ENCODE data around the gene TMIGD3. TPM values are rescaled to one million over a fixed set of nuclear protein-coding genes. Genes with fewer than 3 reads are reported as not detected.

TMIGD3 gene
- total RNA-seq, 2 experiments from 2014 or later: not detected

DNA sequence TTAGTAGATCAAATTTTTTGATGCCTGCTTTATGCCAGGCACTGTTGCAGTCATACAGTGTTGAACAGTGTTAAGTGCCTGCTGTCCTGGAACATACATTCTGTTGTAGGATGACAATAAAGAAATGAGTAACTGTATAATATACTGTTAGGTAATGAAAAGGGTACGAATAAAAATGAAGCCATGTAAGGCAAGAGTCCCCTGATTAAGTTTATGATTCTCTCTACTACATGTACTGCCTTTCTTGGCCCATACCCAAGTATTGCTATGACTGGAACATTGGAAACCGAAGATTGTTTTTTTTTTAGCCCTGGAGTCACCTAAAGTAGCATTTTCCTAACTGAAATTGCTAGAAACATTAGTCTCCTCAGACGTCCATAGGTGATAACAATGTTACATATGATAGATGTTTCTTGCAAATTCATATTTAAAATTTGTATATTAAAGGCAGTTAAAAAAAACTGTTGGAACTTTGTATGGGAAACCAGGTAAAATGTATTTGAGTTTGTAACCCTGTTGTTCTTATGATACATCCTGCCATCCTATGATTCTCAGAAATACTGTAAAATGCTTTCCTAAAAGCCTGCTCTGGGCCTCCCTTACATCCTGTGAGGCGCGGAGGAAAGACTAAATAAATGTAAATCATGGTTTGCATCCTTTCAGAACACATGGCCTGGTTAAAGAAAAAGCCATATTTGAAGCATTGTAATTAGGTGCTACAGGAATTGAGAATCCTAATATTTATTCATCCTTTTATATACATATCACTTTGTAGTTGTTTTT, 48.4 kb downstream of the TMIGD3 start:
- CTCF ChIA-PET: interaction anchor here (5.5 kb wide), 1 partner anchor 53 kb away, joined by 28 read pairs; no protein-coding TSS in a partner anchor
- Mint-ChIP-seq H3K4me3 (peak overlapping the region; percentile 50), H3K27ac (peak overlapping the region; percentile 84), H3K36me3 (ENCODE audit: low read depth) (peaks cover 82% of the 10 kb centered on the region), H3K9me3 (no peaks in the 10 kb centered on the region), H3K27me3 (no peaks in the 10 kb centered on the region), H3K4me1 (peaks cover 77% of the 10 kb centered on the region)
- POLR2A ChIA-PET: interaction anchor here (1.0 to 8.9 kb wide), 2 partner anchors 19 to 52 kb away, joined by 3 to 137 read pairs; partner anchors contain the start of gene C1orf162
- no peak for DNase-seq

DNA sequence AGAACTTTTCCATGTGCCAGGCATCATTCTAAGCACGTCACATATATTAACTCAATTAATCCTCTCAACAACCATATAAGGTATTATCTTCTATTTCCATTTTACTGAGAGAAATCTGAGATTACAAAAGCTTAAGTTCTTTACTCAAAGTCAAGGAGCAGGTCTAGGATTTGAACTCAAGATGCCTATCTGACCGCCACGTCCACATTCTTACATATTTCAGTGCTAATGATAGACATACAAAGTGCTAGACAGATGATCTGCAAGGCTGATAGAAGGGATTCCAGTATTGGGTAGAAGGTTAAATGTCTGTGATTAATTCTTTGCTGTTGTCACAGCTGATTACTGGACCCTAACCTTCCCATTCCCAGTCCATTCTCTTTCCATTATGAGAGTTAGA, 49.7 kb downstream of the TMIGD3 start:
- ChIA-PET POLR2A (interaction anchor here (0.8 to 8.9 kb wide), 5 partner anchors 16 to 274 kb away, joined by 3 to 137 read pairs (median 5); partner anchors contain the start of gene C1orf162), CTCF (interaction anchor here (0.9 to 5.5 kb wide), 5 partner anchors 54 to 302 kb away, joined by 3 to 28 read pairs (median 4); partner anchors contain the start of gene DDX20)
- Mint-ChIP-seq H3K4me3 (no peak overlapping the region), H3K27ac (peak overlapping the region; percentile 52), H3K36me3 (ENCODE audit: low read depth) (peaks cover 79% of the 10 kb centered on the region), H3K9me3 (no peaks in the 10 kb centered on the region), H3K27me3 (no peaks in the 10 kb centered on the region), H3K4me1 (peaks cover 80% of the 10 kb centered on the region)
- no peak for DNase-seq

DNA sequence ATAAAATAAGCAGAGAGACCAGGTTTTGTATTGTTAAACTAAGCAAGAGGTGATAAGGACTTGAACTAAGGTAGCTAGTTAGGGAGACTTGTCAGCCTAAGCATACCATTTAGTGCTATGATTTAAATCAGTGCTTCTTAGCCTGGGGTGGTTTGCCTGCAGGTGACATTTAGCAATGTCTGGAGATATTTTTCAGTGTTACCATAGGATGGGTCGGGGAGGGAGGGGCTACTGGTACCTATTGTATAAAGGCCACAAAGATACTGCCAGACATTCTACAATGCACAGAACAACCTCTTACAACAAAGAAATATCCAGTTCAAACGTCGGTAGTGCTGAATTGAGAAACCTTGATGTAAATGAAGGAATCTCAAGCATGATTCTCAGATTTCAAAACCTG, 50.9 kb downstream of the TMIGD3 start:
- Mint-ChIP-seq H3K27ac (no peak overlapping the region), H3K9me3 (no peaks in the 10 kb centered on the region), H3K4me3 (no peak overlapping the region), H3K27me3 (no peaks in the 10 kb centered on the region), H3K4me1 (peaks cover 82% of the 10 kb centered on the region), H3K36me3 (ENCODE audit: low read depth) (peaks cover 68% of the 10 kb centered on the region)
- DNase-seq: no peak
- ChIA-PET POLR2A (interaction anchor here (0.9 to 8.9 kb wide), 7 partner anchors 13 to 253 kb away, joined by 3 to 137 read pairs (median 5); partner anchors contain the start of gene C1orf162), CTCF (interaction anchor here (0.9 to 5.5 kb wide), 6 partner anchors 9 to 303 kb away, joined by 3 to 28 read pairs (median 4); partner anchors contain the start of gene DDX20)

DNA sequence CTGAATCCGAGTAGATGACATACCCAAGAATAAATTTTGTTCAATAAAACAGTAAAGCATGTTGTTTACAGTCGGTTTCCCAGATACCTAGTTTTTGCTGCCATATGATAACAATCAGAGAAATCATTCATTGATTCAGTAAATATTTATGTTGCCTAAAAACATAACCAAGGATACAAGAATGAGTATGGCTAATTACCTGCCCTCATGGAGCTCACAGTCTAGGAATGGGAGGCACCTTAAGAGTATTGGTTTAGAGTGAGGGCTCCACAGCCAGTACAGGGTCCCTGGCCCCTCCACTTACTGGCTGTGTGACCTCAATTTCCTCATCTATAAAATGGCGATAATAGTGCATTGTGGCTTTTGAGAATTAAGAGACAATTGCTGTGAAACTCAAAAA, 53.2 kb downstream of the TMIGD3 start:
- peaks cover 59% of the 10 kb centered on the region for H3K36me3 Mint-ChIP-seq (ENCODE audit: low read depth)
- ChIA-PET POLR2A (interaction anchor here (0.9 to 8.9 kb wide), 8 partner anchors 24 to 305 kb away, joined by 3 to 137 read pairs (median 10); partner anchors contain the start of genes C1orf162, DDX20 and RAP1A), CTCF (interaction anchor here (1.1 to 5.5 kb wide), 4 partner anchors 26 to 304 kb away, joined by 3 to 28 read pairs (median 4); no protein-coding TSS in a partner anchor)

DNA sequence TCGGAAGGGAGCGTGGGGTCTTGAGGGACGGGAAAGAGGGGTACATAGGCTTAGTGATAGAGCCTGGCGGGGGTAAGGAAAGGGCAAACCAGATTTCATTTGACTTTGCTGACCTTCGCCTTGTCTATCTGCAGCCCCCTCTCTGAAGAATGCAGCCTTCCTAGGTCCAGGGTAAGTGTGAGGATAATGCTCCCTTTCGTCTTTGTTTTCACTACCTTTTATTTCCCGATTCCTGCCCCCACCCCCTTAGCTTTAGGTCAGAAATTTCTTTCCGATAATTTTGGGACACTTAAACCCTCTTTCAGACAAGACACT, 53.8 kb downstream of the TMIGD3 start:
- no peak for DNase-seq
- ChIA-PET POLR2A (interaction anchor here (0.9 to 8.9 kb wide), 13 partner anchors 12 to 1169 kb away, joined by 3 to 137 read pairs (median 7); partner anchors contain the start of genes C1orf162, DDX20, INKA2 and RAP1A), CTCF (interaction anchor here (1.2 to 5.5 kb wide), 4 partner anchors 10 to 305 kb away, joined by 3 to 28 read pairs (median 4); no protein-coding TSS in a partner anchor)
- Mint-ChIP-seq H3K36me3 (ENCODE audit: low read depth) (peaks cover 54% of the 10 kb centered on the region), H3K9me3 (no peaks in the 10 kb centered on the region), H3K4me3 (peak overlapping the region; percentile 100), H3K4me1 (peaks cover 78% of the 10 kb centered on the region), H3K27ac (peak overlapping the region; percentile 95), H3K27me3 (no peaks in the 10 kb centered on the region)

More for the DNA sequence above, 53.2 kb downstream of the TMIGD3 start:
- no peak for DNase-seq
- no peaks in the 10 kb centered on the region for H3K9me3 Mint-ChIP-seq
- no peaks in the 10 kb centered on the region for H3K27me3 Mint-ChIP-seq
- H3K4me1 Mint-ChIP-seq: peaks cover 83% of the 10 kb centered on the region
- H3K4me3 Mint-ChIP-seq: peak overlapping the region; percentile 100
- H3K27ac Mint-ChIP-seq: peak overlapping the region; percentile 95

DNA sequence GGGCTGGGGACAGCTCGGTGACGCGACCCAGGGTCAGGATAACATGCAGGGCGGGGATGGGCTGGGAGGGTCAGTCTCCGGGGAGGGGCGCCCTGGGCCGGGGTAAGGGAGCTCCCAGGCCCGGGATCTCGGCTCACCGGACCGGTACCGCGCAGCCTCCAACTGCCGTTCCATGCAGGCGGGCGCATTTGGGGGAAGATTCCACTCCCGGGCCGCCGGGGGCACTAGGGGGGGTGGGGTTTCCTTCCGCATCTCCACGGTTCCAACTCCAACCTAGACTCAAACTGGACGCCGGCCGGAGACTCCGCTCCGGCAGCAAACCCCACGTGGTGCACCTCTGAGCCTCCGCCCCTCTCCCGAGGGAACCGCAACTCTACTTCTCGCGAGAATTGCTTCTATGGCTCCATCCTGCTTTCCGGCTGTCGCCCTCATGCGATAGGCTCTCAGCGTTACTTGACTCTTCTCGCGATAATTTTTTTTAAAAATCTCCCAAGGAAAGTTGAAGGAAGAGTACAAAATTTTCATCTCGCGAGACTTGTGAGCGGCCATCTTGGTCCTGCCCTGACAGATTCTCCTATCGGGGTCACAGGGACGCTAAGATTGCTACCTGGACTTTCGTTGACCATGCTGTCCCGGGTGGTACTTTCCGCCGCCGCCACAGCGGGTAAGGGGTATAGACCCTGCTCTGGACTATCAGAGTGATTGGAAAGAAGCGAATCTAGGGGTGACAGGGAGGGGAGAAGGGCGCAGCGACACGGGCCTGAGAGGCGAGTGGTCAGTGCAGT, 54.3 kb downstream of the TMIGD3 start, which contains the start of the genes ATP5PB and WDR77:
ATP5PB (plus strand) TSS at position 547 of the 785 bp plus-strand sequence; CDS start at position 625, 78 bp downstream.
WDR77 (minus strand) TSS at position 339 of the 785 bp plus-strand sequence; CDS start at position 252, 87 bp downstream.
- Mint-ChIP-seq H3K4me1 (peaks cover 75% of the 10 kb centered on the region), H3K27me3 (no peaks in the 10 kb centered on the region), H3K9me3 (no peaks in the 10 kb centered on the region), H3K36me3 (ENCODE audit: low read depth) (peaks cover 54% of the 10 kb centered on the region), H3K27ac (peak within 1 kb of the TSS; percentile 95), H3K4me3 (peak within 1 kb of the TSS; percentile 100)
- CTCF ChIA-PET: interaction anchor here (1.0 to 5.5 kb wide), 12 partner anchors 9 to 311 kb away, joined by 3 to 28 read pairs (median 3); no protein-coding TSS in a partner anchor
- DNase-seq: peak; percentile 94
- POLR2A ChIA-PET: interaction anchor here (0.7 to 8.9 kb wide), 27 partner anchors 9 to 1169 kb away, joined by 3 to 137 read pairs (median 4); partner anchors contain the start of genes C1orf162, DDX20, INKA2 and RAP1A

DNA sequence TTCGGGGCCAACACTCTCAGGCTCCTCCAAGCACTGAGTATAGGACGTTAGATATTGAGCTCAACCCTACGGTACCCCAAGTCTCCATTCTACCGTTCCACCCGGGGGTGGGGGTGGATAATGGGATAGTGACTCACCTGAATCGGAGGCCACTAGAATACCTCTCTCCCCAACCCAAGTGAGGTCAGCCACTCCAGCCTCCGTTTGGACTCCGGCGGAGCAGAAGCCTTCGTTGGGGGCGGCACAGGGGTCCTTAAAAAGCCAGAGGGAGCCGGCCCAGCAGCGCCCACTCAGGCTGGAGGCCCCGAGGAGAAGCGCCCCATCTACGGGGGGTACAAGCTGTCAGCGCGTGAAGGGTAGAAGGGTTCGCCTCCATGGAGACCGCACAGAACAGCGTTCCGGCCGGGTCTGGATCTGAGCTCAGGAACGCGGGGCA, 54.9 kb downstream of the TMIGD3 start:
- POLR2A ChIA-PET: interaction anchor here (0.7 to 8.9 kb wide), 27 partner anchors 8 to 1170 kb away, joined by 3 to 137 read pairs (median 4); partner anchors contain the start of genes C1orf162, CD53, DDX20 and INKA2
- Mint-ChIP-seq H3K36me3 (ENCODE audit: low read depth) (peaks cover 54% of the 10 kb centered on the region), H3K27ac (peak overlapping the region; percentile 95), H3K27me3 (no peaks in the 10 kb centered on the region), H3K4me1 (peaks cover 73% of the 10 kb centered on the region), H3K4me3 (peak overlapping the region; percentile 100), H3K9me3 (no peaks in the 10 kb centered on the region)
- no peak for DNase-seq
- CTCF ChIA-PET: interaction anchor here (0.8 to 2.5 kb wide), 13 partner anchors 8 to 321 kb away, joined by 3 to 23 read pairs (median 3); no protein-coding TSS in a partner anchor

DNA sequence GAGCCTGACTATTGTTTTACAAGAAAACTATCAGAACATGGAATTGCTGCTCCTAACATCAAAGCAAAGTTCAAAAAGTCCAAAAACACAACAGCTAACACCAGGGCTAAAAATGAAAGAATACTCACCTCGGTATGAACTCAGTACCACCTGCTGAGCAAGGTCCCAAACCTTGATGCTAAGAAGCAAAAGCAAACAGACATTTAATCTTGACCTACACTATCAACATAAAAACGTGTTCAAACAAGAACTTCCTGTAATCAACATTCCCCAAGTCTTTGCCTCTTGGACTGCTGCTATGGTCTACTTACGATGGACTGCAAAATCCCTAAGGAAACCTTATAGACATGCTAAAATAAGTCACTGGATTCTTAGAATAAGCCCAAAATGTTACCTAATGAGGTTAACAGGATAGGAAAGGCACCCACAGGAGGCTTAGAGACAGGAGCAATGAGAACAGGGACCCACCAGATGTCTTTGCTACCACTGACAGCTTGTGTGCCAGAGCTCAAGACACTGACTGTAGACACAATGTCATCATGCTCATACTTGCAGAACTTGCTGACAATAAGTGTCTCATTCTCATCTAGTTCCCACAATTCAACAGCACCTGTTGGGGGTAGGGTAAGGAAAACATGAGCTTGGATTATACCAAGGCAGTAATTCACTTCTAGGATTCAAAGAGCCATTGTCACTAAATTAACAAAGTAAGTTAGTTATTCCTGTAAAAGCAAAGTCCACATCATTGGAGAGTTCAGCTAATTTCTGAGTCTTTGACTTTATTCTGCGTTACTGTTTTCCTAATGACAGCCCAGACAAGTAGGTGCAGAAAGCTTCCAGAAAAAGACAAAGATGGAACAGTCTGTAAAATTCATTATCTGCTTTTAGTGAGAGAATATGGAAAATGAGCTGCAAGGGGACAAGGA, 56.2 kb downstream of the TMIGD3 start:
- ChIA-PET POLR2A (interaction anchor here (1.0 to 8.9 kb wide), 10 partner anchors 16 to 574 kb away, joined by 3 to 137 read pairs (median 7); partner anchors contain the start of genes C1orf162, CD53, DDX20 and LRIF1), CTCF (interaction anchor here (0.6 to 2.5 kb wide), 9 partner anchors 10 to 322 kb away, joined by 3 to 23 read pairs (median 4); no protein-coding TSS in a partner anchor)
- peaks cover 67% of the 10 kb centered on the region for H3K4me1 Mint-ChIP-seq
- no peaks in the 10 kb centered on the region for H3K9me3 Mint-ChIP-seq
- H3K27me3 Mint-ChIP-seq: no peaks in the 10 kb centered on the region
- DNase-seq: no peak
- peak overlapping the region; percentile 100 for H3K4me3 Mint-ChIP-seq
- H3K36me3 Mint-ChIP-seq (ENCODE audit: low read depth): peaks cover 62% of the 10 kb centered on the region
- H3K27ac Mint-ChIP-seq: peak overlapping the region; percentile 95

DNA sequence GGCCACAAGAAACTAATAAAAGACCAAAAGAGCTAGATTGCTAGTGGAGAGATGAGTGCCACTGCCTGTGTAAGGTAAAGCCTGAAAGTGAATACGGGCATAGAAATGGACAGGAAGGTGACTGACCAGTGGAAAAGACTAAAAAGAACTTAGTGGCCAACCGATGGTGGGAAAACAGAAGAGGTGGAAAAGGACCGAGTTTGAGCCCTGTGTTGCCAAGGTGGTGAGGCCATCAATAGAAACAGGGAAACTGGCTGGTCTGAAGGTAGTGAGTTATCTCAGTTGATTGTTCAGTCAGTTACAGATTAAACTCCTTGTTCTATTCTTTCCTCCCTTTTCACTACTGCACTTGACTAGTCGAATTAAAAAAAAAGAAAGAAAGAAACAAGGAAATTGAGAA, 56.9 kb downstream of the TMIGD3 start:
- H3K9me3 Mint-ChIP-seq: no peaks in the 10 kb centered on the region
- H3K36me3 Mint-ChIP-seq (ENCODE audit: low read depth): peaks cover 63% of the 10 kb centered on the region
- ChIA-PET POLR2A (interaction anchor here (1.4 to 8.9 kb wide), 3 partner anchors 28 to 309 kb away, joined by 3 to 137 read pairs (median 22); partner anchors contain the start of genes C1orf162, DDX20 and RAP1A), CTCF (interaction anchor here (1.6 kb wide), 1 partner anchor 323 kb away, joined by 3 read pairs; no protein-coding TSS in a partner anchor)
- H3K4me1 Mint-ChIP-seq: peaks cover 66% of the 10 kb centered on the region
- no peak for DNase-seq
- no peaks in the 10 kb centered on the region for H3K27me3 Mint-ChIP-seq
- H3K4me3 Mint-ChIP-seq: peak overlapping the region; percentile 12
- H3K27ac Mint-ChIP-seq: no peak overlapping the region

DNA sequence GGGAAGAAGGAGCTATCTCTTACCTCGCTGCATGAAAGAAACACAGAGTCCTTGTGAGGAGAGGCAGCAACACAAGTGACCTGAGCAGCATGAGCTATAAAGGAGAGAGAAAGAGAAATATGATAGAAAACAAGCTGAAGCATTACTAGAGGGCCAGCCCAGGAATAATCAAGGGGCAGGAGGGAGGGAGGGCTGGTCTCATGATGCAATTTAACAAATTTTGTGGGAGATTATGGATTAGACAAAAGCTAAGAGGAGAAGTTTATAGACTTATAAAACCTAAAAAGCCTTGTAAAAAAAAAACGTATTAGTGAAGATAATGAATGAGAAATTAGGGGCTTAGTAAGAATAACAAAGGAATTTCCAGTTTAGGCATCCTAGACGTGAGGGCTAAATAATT, 59.4 kb downstream of the TMIGD3 start:
- ChIA-PET POLR2A (no interaction called here), CTCF (interaction anchor here (0.6 to 1.9 kb wide), 4 partner anchors 9 to 271 kb away, joined by 3 to 8 read pairs (median 4); no protein-coding TSS in a partner anchor)
- Mint-ChIP-seq H3K36me3 (ENCODE audit: low read depth) (peaks cover 63% of the 10 kb centered on the region), H3K27ac (no peak overlapping the region), H3K4me1 (peaks cover 46% of the 10 kb centered on the region), H3K4me3 (no peak overlapping the region), H3K27me3 (no peaks in the 10 kb centered on the region), H3K9me3 (no peaks in the 10 kb centered on the region)
- DNase-seq: no peak

DNA sequence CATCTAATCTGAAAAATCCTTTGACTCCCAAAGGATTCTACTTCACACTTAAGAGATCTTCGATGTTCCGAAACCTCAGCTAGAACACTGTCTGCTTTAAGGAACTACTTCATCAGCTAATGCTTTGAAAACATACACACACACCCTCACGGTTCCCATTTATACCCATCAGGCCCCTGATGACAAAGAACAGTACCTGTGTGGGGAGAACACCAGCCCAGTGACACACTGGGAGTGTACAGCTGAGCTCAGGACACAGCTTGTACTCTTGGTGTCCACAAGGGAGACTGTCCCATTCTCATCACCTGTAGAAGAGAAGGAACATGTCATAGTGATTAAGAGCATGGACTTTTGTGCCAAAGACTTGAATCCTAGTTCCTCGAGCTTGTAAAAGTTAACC, 61.0 kb downstream of the TMIGD3 start:
- no peaks in the 10 kb centered on the region for H3K9me3 Mint-ChIP-seq
- H3K27ac Mint-ChIP-seq: no peak overlapping the region
- no peak for DNase-seq
- H3K4me1 Mint-ChIP-seq: peaks cover 37% of the 10 kb centered on the region
- CTCF ChIA-PET: interaction anchor here (0.6 to 1.9 kb wide), 7 partner anchors 9 to 329 kb away, joined by 3 to 8 read pairs (median 3); no protein-coding TSS in a partner anchor
- no peaks in the 10 kb centered on the region for H3K27me3 Mint-ChIP-seq
- POLR2A ChIA-PET: interaction anchor here (1.0 to 1.7 kb wide), 3 partner anchors 32 to 178 kb away, joined by 3 to 5 read pairs (median 3); no protein-coding TSS in a partner anchor
- H3K36me3 Mint-ChIP-seq (ENCODE audit: low read depth): peaks cover 71% of the 10 kb centered on the region
- no peak overlapping the region for H3K4me3 Mint-ChIP-seq
